NCI-H2029 treated with DMSO at 0.1 percent for 48 hours (cell line): ENCODE data around the gene EDN3.
"Not testable (repeated sequence)": the region's sequence is repeated elsewhere in the genome, so short reads cannot be mapped to it uniquely, and the experiment has no call there.

ENCODE experiments used
- DNase-seq: peaks from one replicate; lab custom pipeline; 2025; lab: John Stamatoyannopoulos, UW

Gene EDN3

DNA sequence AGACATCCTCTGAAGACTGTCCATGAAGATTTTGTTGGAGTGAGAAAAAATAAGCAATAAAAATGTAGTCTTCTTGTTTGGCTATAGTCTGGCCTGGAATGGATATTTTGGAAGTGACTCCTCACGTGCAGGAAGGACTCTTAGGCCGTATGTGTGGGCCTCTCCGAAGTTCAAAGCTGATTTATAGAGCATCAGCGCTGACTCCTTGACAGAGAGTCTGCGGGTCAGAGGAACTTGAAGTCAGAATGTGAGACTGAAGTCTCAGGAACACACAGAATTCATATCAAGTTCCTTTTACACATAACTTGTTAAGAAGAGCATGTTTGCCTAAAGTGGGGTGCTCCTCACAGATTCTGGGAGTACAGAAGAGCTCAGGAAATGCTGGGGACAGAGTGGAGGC, 36.1 kb downstream of the EDN3 start:
- no peak for DNase-seq

DNA sequence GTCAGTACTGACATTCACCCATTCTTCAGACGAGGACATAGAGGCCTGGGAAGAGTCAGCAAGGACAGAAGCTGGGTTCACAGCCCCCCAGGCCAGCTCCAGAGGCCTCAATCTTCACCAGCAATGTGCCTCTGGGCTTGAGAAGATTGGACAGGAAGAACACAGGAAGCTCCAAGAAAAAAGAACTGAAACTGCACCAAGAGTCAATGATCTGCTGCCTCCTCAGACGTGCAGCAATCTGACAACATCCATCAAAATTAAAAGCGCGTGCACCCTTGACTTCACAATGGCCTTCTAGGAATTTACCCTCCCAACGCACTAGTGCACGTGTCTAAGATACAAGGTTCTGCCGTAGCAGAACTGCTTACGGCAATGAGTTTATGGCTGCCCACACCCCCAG, 38.0 kb downstream of the EDN3 start:
- not testable (repeated sequence) for DNase-seq

DNA sequence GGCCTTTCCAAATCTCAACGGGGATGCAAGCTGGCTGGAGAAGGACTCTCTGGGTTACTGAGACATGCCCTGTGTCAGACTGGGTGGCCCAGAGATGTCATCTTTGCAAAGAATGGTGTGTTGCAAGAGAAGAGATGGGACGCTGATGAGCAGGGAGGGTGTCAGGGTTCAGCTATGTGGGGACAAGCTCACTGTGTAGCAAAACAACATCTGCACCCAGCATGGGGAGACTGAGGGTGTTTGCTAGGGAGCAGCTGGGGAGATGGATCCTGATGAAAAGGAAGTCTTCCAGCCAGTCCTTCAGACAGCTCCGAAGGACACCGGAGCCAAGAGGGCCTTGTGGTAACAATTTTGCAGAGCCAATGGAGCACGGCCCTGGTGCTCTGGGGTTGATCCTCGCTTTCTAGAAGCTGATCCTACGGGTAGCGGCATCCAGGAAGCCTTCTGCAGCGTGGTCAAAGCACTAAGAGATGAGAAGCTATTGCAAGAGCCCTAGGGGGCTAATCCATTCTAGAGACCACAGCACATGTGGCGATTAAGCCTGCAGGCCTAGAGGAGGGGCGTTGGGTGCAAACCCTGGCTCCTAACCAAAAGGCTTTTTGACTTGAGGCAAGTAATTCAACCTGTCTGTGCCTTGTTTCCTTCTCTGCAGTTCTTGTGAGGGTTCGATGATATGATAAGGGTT, 39.9 kb downstream of the EDN3 start:
- DNase-seq = no peak

DNA sequence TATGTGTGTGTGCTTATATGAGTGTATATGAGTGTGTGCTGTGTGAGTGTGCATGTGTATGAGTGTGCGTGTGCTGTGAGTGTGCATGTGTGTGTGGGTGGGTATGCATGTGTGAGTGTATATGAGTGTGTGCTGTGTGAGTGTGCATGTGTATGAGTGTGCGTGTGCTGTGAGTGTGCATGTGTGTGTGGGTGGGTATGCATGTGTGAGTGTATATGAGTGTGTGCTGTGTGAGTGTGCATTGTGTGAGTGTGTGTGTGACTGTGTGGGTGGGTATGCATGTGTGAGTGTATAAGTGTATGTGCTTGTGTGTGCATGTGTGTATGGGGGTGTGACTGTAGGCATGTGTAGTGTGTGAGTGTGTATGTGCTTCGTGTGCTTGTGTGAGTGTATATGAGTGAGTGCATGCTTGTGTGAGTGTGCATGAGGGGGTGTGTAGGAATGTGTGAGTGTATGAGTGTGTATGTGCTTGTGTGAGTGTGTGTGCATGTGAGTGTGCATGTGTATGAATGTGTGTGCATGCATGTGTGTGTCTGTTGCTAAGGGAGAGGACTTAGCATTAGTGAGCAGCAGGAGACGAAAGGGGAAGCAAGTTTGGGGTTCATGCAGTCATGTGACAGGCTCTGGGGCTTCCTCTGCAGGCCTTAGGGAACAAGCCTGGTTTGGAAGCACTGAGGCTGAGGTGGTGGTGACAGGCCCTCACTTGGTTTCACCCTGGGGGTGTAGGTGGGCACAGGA, 41.0 kb downstream of the EDN3 start:
- DNase-seq = not testable (repeated sequence)

DNA sequence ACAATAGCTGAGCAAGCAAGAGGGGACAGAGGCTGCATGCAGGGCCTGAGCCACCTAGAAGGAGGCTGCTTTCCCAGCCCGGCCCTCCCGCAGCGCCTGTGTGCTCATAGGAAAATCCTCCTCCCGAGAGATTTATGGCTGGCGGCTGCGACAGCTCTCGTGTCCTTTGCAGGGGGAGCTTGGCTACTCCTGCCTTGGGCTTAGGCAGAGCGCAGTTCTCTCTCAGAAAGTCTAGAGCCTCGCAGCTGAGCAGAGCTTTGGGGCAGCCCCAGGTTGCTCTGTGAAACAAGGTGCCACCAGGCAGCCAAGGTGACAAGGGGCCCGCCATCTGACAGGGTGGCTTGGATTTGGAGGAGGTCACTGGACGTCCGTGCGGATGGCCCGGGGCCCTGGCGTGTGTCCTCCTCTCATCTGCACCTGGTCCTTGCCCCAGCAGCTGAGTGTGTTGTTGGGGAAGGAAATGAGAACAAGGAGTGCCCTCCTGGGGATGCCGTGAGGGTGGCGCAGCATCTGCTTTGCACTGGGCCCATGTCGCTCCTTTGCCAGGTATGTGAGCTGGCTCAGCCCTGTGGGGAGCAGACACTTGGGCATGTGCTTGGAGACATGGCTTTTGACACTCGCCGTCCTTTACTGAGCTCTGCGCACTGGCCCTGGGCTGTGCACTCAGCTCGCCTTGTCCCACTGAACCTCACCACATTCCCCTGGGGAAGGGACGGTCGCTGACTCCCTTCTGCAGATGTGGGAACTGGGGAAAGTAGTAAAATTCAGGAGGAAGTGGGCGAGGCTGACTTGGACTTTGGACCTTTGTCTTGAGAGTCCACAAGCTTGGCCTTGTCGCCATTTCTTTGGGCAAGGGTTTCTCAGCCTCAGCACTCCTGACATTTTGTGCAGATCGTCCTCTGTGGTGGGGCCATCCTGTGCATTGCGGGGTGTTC, 41.9 kb downstream of the EDN3 start:
- no peak for DNase-seq

DNA sequence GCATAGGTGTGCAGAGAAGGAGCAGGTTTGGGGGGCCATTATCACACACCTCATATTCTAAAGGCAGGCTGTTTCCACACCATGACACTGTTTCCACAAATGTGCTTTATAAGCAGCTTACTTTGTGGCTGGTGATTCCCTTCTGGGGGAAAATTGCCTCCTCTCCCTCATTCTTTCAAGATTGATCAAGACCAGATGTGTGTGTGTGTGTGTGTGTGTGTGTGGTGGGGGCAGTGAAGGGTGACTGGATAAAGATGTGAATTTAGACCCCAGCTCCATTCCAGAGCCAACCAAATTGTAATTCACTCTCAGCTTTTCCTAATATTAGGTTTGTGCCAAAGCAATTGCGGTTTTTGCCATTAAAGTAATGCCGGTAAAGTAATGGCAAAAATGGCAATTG, 45.6 kb downstream of the EDN3 start:
- DNase-seq = no peak

DNA sequence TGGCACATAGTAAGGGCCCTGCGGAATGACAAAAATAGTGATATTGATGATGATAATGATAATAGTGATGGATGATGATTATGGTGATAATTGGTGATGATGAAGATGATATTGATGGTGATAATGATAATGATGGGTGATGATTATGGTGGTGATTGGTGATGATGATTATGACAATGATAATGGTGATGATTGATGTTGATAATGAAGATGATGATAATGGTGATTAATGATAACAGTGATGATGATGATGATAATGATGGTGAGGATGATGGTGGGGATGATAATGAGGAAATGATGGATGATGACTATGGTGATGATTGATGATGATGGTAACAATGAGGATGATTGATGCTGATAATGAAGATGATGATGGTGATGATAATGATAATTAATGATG, 48.9 kb downstream of the EDN3 start:
- no peak for DNase-seq

DNA sequence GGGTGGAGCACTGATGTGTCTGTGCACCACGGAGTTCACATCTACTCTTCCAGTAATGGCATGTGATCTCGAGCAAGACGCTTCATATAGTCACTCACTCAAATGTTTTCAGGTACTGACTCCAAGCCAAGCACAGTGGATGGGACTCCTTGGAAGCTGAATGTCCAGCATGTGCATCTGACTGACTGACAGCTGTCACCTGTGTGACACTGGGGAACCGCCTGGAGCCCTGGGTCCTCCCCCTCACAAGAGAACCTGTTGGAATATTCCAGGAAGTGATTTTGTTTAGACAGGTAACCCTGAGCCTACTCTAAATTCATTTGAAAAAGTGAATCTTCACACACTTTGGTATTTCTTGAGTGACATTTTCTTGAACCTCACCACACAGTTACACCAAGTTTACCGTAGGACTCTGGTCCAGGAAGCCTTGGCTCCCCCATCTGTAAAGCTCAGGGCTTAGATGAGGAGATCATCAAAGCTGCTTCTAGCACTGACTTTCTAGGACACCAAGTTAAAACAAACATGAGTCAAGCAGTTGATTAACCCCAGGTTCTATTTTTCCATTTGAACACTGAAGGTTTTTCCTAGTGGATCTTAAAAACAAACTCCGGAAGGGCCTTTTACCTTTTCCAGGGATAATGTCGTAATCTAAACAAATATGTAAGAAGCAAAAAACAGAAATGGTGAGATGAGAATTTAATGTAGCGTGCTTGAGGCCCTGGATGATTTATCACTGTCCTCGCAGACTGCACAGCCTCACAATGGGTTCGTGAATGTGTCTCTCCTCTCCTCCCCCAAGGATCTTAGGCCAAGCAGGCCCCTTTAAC, 50.1 kb downstream of the EDN3 start:
- no peak for DNase-seq

DNA sequence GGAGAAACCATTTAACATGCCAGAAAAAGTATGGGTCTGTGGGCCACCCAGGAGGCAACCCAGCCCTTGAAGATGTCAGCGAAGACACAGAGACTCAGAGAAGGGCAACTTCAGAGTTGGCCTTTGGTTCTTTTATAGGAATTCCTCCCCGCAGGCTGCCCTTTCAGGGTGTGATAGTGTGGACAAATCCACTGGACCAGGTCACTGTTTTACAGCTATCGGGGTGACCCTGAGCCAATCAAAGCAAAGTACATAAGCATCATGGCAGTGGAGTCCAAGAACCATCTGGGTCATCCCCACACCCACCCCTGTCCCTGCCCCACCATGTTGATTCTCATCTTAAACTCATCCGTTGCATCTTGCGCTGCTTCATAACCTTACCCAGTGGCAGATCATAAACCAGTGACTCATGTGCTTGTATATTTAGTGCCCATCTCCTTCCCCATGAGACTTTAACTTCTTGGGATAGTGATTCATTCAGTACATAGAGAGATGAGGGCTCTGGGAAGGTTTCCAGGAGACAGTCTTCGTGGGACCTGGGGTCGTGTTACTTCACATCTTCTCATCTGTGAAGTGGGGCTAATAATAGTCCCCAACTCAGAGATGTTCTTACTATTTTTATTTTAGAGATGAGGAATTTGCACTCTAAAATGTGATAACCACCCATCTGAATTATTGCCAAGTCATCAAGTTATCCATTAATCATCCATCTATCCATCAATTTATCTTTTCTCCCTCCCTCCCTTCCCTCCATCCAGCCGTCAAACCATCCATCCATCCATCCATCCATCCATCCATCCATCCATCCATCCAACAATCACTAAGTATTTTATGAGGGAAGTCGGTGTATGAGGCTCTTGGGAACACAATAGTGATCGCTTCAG, 51.0 kb downstream of the EDN3 start:
- no peak for DNase-seq

DNA sequence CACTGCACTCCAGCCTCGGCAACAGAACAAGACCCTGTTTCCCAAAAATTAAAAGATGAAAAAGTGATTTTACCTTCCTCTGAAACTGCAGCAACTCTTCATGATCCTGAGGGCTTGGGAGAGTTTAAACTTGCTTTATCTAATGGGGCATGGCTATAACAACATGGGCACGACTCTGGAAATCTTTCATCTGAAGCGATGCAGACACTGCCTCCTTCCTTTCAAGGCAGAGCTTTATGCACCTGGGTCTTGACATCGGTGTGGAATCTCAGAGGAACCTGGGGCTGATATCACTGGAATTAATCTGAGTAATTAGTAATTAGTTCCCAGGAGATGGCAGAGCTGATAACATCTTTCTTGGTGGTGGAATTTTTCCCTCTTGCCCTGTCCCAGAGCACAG, 52.1 kb downstream of the EDN3 start:
- no peak for DNase-seq

DNA sequence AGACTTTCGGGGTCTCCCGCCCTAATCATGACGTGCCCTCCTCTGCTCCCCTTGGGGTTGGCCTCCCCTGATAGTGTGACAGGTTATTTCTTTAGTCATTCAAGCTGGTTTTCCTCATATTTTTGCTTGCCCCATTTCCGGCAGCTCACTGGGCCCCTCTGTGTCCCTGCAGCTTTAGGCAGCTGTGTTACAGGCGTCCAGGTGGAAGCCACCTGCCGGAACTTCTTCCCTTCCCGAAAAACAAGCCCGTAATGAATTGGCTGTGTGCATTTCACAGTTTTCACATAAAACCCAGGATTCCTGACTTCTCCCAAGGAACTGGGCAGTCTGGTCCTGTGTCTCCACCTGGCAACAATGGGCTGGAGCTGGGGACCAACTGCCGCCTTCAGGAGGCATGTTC, 52.6 kb downstream of the EDN3 start:
- no peak for DNase-seq

DNA sequence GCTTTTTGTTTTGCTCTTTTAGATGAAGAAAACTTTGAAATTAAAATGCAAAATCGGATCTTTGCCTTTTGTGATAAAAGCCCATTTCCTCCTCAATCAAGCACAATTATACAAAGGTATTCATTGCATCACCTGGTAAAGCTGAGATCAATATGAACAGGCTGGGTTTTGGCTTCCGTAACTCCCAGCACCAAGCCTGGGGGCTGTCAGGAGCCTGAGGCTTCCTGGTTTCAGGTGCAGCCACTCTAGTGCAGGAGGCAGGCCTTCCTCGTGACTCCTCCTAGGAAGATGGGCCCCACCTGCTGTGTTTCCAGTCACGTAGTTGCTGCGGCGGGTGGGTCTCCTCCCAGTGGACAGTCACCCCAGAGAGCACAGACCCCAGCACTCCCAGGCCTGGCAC, 54.0 kb downstream of the EDN3 start:
- DNase-seq = no peak

DNA sequence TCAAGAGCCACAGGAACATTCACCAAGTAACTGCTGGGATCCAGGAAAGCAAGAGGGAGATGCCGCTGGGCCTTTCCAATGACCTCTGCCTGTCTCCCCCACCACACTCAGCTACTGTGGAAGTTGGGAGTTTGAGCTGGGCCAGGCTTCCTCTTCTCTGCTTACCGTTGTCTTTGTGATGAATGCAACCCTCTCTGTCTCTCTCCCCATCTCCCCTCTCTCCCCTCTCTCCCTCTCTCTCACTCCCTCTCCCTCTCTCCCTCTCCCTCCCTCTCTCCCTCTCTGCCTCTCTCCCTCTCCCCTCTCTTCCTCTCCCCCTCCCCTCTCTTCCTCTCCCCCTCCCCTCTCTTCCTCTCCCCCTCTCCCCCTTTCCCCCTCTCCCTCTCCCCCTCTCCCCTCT, 54.8 kb downstream of the EDN3 start:
- DNase-seq = no peak

DNA sequence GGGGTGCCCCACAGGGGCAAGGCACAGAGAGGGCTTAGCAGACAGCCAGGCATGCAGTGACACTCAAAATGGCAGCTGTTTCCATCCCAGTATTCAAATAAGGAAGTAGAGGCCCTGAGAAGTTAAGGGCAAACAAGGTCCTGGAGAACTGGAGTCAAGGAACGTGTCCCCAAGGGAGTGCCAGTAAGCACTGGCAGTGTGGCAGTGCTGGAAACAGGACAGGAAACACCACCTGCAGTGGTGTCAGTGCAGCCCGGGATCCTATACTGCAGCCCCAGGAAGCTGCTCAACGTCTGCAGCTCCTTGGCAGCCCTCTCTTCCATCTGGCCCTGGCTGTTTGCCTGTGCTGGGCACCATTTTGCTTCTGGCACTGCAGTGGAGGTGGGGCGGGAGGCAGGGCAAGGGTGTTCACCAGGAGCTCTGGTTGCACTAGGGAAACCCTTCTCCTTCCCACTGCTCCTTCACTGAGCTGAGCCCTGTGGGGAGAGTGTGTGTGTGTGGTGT, 56.3 kb downstream of the EDN3 start:
- DNase-seq = no peak

DNA sequence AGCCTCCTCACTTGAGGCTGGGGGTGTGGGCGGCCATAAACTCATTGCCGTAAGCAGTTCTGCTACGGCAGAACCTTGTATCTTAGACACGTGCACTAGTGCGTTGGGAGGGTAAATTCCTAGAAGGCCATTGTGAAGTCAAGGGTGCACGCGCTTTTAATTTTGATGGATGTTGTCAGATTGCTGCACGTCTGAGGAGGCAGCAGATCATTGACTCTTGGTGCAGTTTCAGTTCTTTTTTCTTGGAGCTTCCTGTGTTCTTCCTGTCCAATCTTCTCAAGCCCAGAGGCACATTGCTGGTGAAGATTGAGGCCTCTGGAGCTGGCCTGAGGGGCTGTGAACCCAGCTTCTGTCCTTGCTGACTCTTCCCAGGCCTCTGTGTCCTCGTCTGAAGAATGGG, 58.4 kb downstream of the EDN3 start:
- not testable (repeated sequence) for DNase-seq

DNA sequence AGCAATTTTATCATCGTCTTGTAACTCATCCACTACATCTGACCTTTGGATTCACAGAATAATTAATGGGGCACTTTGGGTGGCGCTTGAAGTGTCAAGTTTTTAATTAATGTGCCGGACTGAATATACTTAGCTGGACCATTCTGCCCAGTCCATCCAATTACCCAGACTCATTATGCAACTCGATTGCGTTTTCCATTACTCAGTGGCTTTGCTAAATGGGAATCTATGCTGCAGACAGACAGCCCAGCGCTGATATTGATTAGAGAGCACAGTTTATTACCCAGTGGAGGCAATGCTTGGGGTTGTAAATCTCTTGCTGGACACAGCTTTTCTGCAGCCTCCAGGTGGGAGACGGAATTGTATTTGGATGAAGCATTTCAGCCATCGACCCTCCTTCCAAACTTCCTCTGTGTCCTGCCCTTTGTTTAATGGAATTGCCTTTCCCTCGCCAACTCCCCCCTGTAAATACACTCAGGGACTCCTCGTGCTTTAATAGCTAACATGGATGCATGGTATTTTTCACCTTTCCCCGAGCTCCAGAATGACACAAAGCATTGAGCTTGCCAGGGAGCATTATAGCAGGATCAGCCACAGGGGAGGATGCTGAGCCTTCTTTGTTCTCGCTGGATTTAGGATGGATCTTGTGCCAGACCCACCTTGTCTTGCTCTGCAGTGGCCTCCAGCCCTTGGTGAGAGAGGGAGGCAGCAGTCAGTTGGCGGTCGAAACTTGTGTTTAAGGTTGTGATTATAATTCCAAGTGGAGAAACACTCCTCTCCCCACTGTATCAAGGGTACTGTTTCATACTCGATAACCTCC, 59.7 kb downstream of the EDN3 start:
- no peak for DNase-seq

DNA sequence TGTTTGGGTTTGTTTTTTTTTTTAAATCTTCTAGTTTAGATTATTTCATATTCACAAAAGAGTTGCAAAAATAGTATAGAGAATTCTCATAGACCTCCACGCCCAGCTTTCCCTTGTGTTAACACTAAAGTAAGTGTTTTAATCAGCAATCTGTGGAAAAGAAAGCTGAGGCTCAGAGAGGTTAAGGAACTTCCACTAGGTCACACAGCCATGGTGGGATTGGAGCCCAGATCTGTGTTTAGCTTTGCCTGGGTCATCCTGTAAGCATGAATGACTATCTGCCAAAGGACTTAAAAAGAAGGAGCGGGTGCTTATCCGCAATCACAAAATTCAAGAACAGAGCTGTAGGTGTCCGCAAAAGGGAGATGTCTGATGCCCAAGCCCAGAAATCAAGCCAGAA, 60.5 kb downstream of the EDN3 start:
- no peak for DNase-seq

DNA sequence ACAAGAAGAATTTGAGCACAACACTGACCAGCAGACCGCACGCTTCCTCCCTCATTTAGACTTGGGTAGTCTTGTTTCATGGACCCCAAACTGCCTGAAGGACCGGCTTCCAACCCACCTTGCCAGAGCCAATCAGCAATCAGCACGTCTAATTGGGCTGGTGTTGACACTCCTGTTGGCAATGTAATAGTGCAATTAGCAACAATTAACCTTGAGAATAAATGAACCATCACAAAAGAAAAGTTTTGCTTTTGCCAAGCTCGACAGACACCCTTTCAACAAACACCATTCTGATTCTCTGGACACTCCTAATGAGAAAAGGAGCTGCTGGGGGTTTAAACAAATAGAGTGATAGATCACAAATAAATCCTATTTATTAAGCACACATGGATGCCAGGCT, 61.0 kb downstream of the EDN3 start:
- DNase-seq = no peak

DNA sequence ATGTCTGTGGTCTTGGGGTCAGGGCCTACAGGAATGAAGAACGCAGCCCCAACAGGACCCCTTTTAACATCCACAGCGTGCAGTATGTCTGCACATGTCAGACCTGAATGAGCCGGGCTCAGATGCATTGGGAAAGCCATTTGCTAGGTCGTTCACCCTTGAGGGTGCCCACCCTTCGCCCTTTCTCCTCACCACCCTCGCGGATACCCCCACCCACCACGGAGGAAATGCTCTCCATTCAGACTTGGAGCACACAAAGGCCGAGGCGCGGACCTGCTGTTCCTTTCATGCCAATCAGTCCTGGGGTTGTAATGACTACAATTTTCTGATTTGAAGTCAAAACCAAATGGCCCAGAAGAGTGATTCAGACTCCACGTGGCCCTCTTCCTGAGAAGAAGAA, 62.7 kb downstream of the EDN3 start:
- DNase-seq = no peak

DNA sequence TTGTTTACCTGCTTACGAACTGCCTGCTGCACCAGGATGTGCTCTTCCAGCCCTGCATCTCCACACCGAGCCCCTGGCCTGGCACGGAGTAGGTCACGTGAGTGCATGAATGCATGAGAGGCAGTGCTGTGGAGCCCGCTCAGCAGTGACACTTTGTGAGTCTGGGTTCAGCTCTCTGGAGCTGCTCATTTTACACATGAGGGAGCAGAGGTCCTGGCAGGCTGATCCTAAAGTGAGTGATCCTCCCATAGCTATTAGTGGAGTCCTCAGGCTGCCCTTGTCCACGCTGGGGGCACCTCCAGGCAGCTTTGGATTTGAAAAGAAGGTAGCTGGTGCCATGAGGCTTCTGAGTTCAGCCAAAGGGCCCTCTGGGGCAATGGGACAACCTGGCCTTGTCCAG, 64.2 kb downstream of the EDN3 start:
- no peak for DNase-seq
